ENCODE data around the gene CSTPP1.

The CSTPP1 gene

DNA sequence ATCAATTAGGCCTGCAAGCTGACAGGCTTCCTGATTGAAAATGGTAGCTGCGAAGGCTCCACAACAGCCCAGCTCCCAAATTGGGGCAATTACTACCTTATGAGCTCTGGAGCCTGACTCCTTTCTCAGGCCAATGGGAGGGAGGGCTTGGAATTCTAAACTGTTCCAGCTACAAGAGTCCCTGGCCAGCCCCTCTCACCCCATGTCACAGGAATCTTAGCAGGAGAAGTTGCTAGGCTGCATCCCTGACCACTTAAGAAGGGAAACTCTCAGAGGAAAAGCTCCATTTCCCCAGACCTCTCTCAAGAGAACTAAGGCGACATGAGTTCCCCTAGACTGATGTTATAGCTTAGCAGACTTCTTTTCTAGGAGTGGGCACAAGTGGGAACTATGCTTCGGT, 23.1 kb upstream of the CSTPP1 start:
- Histone ChIP-seq H3K27me3 (replicated peaks) (no peaks in the 10 kb centered on the region), H3K4me3 (ENCODE audit: low read depth, low read length) (no peak overlapping the region), H3K36me3 (replicated peaks) (no peaks in the 10 kb centered on the region), H3K27ac (no peak overlapping the region)
- in situ Hi-C loops (cut with HindIII; ENCODE audit: low pct_ligation_motif_present, low sequenced_read_pairs) = loop anchor here (25.0 kb wide), 1 partner anchor 224 kb away; no protein-coding TSS in a partner anchor
- TF ChIP-seq, protein P1, sequence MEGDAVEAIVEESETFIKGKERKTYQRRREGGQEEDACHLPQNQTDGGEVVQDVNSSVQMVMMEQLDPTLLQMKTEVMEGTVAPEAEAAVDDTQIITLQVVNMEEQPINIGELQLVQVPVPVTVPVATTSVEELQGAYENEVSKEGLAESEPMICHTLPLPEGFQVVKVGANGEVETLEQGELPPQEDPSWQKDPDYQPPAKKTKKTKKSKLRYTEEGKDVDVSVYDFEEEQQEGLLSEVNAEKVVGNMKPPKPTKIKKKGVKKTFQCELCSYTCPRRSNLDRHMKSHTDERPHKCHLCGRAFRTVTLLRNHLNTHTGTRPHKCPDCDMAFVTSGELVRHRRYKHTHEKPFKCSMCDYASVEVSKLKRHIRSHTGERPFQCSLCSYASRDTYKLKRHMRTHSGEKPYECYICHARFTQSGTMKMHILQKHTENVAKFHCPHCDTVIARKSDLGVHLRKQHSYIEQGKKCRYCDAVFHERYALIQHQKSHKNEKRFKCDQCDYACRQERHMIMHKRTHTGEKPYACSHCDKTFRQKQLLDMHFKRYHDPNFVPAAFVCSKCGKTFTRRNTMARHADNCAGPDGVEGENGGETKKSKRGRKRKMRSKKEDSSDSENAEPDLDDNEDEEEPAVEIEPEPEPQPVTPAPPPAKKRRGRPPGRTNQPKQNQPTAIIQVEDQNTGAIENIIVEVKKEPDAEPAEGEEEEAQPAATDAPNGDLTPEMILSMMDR (IDR thresholded peaks at IDR 0.05; ENCODE audit: low read depth, low read length, missing control alignments) = no peak
- no peak for DNase-seq

DNA sequence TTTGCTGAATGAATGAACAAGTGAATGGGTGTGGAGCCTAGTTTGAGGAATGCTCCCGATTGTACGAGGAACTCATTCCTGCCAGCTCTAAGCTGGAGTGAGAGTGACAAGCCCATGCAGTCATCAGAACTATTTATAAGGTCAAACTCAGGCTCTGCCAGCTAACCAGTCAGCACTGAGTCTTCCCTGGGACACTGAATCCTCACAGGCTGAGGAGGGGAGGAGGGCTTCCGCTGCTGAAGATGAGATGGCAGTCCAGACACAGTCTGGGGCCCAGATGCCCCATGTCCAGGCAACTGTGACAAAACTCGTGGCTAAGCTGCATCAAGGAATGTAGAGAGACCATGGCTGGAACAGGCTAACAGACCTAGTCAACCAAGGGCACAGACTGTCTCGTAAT, 22.2 kb upstream of the CSTPP1 start:
- peak; percentile 64 for DNase-seq
- no peak overlapping the region for H3K27ac ChIP-seq
- TF ChIP-seq, protein P1 (IDR thresholded peaks at IDR 0.05; ENCODE audit: low read depth, low read length, missing control alignments) = no peak
- no peak overlapping the region for H3K4me3 ChIP-seq (ENCODE audit: low read depth, low read length)
- no peaks in the 10 kb centered on the region for H3K27me3 ChIP-seq (replicated peaks)
- H3K36me3 ChIP-seq (replicated peaks) = no peaks in the 10 kb centered on the region
- in situ Hi-C loops (cut with HindIII; ENCODE audit: low pct_ligation_motif_present, low sequenced_read_pairs) = loop anchor here (25.0 kb wide), 1 partner anchor 223 kb away; no protein-coding TSS in a partner anchor

DNA sequence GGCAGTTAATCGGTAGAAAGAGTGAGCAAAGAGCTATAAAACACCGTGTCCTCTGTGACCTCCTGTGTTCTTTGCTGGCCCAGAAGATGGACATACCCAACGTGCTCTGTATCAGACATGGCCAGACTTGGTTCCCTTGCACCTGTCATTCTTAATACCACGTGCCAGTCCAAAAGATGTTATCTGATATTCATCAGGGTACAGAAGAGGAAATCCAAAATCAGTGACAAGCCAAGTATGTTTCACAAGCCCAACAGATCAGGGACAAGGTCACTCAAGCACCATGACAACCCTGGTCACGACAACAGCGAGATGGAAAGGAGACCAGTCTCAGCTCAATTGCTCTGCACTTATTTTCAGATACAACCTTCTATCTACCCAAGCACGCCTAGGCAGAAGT, 21.7 kb upstream of the CSTPP1 start:
- DNase-seq = no peak
- in situ Hi-C loops (cut with HindIII; ENCODE audit: low pct_ligation_motif_present, low sequenced_read_pairs) = loop anchor here (25.0 kb wide), 1 partner anchor 222 kb away; no protein-coding TSS in a partner anchor
- Histone ChIP-seq H3K27ac (no peak overlapping the region), H3K36me3 (replicated peaks) (no peaks in the 10 kb centered on the region), H3K27me3 (replicated peaks) (no peaks in the 10 kb centered on the region), H3K4me3 (ENCODE audit: low read depth, low read length) (no peak overlapping the region)
- TF ChIP-seq, protein P1 (IDR thresholded peaks at IDR 0.05; ENCODE audit: low read depth, low read length, missing control alignments) = no peak

DNA sequence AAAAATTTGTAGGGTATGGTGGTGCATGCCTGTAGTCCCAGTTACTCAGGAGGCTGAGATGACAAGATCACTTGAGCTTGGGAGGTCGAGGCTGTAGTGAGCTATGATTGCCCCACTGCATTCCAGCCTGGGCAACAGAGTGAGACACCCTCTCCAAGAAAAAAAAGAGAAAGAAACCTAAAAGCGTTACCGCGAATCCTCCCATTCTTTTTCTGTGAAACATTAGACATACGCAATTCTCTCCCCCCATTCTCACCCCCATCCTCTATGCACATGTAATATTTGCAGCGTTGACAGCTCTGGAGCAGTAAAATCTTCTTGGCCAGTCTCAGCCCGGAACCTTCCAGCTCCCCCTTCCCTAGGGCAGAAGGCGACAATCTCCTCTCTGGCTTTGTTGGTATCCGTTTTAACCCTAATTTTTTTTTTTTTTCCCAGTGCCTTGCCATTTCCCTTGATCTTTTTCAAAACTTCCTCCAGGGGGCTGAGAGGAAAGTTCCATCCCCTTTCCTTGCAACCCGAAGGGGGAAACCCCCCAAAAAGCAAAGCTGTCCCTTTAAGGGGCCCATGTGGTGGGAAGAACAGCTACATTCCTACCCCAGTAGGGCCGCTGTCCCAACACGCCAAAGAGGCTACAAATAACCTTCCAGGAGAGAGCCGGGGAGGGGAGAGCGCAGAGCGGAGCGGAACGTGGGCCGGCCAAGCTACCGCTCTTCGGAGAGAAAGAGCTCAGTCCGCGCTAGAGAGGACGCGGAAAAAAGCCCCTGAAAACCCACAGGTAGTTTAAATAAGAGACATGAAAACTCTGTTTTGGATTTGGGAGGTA, 20.1 kb upstream of the CSTPP1 start:
- peak; percentile 45 for DNase-seq
- H3K4me3 ChIP-seq (ENCODE audit: low read depth, low read length) = peak overlapping the region; percentile 66
- in situ Hi-C loops (cut with HindIII; ENCODE audit: low pct_ligation_motif_present, low sequenced_read_pairs) = loop anchor here (25.0 kb wide), 1 partner anchor 221 kb away; no protein-coding TSS in a partner anchor
- TF ChIP-seq, protein P1 (IDR thresholded peaks at IDR 0.05; ENCODE audit: low read depth, low read length, missing control alignments) = peak; percentile 58
- no peaks in the 10 kb centered on the region for H3K27me3 ChIP-seq (replicated peaks)
- H3K36me3 ChIP-seq (replicated peaks) = no peaks in the 10 kb centered on the region
- no peak overlapping the region for H3K27ac ChIP-seq

DNA sequence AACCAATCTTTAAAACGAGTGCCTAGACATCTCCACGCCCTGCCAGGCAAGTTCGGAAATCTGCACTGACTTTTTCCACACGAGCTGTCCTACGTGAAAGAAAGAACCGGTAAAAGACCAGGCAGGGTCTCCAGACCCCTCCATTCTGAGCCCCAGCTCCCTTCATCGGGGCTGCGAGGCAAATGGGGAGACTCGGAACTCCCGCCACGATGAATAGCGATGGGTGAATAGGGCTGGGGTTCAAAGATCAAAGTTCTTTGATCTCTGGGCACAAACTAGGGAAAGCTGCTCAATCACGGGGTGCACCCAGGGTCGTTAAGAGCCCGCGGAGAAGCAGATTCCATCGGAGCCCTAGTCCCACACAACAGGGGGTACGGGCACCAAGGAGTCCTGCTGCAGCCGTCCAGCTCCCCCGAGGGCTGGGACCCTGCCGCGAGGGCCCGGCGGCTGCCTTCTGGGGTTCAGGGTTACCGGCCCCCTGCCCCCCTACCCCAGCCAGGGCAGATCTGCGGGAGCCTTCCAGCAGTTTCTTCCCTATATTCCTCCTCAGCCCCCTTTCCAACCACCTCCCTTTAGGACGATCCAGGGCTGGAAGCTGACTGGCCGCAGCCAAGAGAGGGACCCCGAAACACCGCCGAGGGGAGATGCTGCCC, 19.3 kb upstream of the CSTPP1 start:
- Histone ChIP-seq H3K4me3 (ENCODE audit: low read depth, low read length) (peak overlapping the region; percentile 66), H3K27me3 (replicated peaks) (no peaks in the 10 kb centered on the region), H3K27ac (no peak overlapping the region), H3K36me3 (replicated peaks) (no peaks in the 10 kb centered on the region)
- in situ Hi-C loops (cut with HindIII; ENCODE audit: low pct_ligation_motif_present, low sequenced_read_pairs) = loop anchor here (25.0 kb wide), 1 partner anchor 220 kb away; no protein-coding TSS in a partner anchor
- TF ChIP-seq, protein P1 (IDR thresholded peaks at IDR 0.05; ENCODE audit: low read depth, low read length, missing control alignments) = no peak
- no peak for DNase-seq

Data from brain microvascular endothelial cell (primary cell).